IMR-90 (cell line): ENCODE results near the gene SLC18A3. TPM values are rescaled to one million over a fixed set of nuclear protein-coding genes. Genes with fewer than 3 reads are reported as not detected.

Source experiments
- ATAC-seq: fragments of 200-7000 bp; cut with Tn5 transposase; 2 replicates; pipeline ENCODE4 v1.9.1; 2020; ENCODE audit warnings: low read depth, mild to moderate bottlenecking, moderate library complexity
- BruUV-seq: library from RNA; stranded (reverse); fragments of 400-500 nt; replicated peaks from 2 replicates; lab custom pipeline; 2021; lab: Mats Ljungman, UMichigan
- CTCF ChIA-PET: fragments of 300-600 bp; formaldehyde crosslinking; extraction: SDS; loops from one replicate; lab custom pipeline; 2021; ENCODE audit warnings: antibody characterized with exemption; lab: Yijun Ruan, JAX
- POLR2A ChIA-PET: fragments of 300-600 bp; sonication (Branson Sonifier 250); formaldehyde crosslinking; loops from one replicate; lab custom pipeline; 2022; ENCODE audit warnings: antibody characterized with exemption; ENCODE audit not compliant: unreplicated experiment; lab: Charles Lee
- DNase-seq: peaks from one replicate; pipeline ENCODE4 v3.0.0; 2013
- H2AFZ ChIP-seq: replicated peaks from 2 replicates; pipeline ENCODE3; 2013; ENCODE audit warnings: low read length, mild to moderate bottlenecking; ENCODE audit not compliant: poor library complexity
- H2AK5ac ChIP-seq: 2 replicates; pipeline ENCODE4 v1.6.1; 2013; ENCODE audit warnings: low read depth, low read length, inconsistent platforms
- H2AK9ac ChIP-seq: replicated peaks from 2 replicates; pipeline ENCODE3; 2013; ENCODE audit warnings: mild to moderate bottlenecking, low read depth, low read length, moderate library complexity; ENCODE audit not compliant: poor library complexity
- H2BK120ac ChIP-seq: 2 replicates; pipeline ENCODE4 v1.6.1; 2013; ENCODE audit warnings: low read depth, low read length, inconsistent platforms
- H2BK15ac ChIP-seq: 3 replicates; pipeline ENCODE4 v1.6.1; 2013; ENCODE audit warnings: low read depth, low read length, inconsistent platforms
- H2BK20ac ChIP-seq: 2 replicates; pipeline ENCODE4 v1.6.1; 2013; ENCODE audit warnings: low read depth, mild to moderate bottlenecking, inconsistent platforms, low read length, moderate library complexity
- H2BK5ac ChIP-seq: 2 replicates; pipeline ENCODE4 v1.6.1; 2013; ENCODE audit warnings: mild to moderate bottlenecking, low read depth, low read length, inconsistent platforms; ENCODE audit not compliant: poor library complexity, severe bottlenecking
- H3K14ac ChIP-seq: replicated peaks from 2 replicates; pipeline ENCODE4 v1.6.1; 2013; ENCODE audit warnings: low read depth, low read length, inconsistent platforms
- H3K18ac ChIP-seq: 2 replicates; pipeline ENCODE4 v1.6.1; 2013; ENCODE audit warnings: low read depth, low read length, control low read depth
- H3K23ac ChIP-seq: 2 replicates; pipeline ENCODE4 v1.6.1; 2013; ENCODE audit warnings: low read depth, low read length, inconsistent platforms
- H3K27ac ChIP-seq: 2 replicates; pipeline ENCODE4 v1.5.1; 2013; ENCODE audit warnings: mild to moderate bottlenecking, control low read depth, low read length; ENCODE audit not compliant: insufficient read depth
- H3K27me3 ChIP-seq: 2 replicates; pipeline ENCODE4 v1.6.1; 2013; ENCODE audit warnings: low read length; ENCODE audit not compliant: control insufficient read depth, insufficient read depth
- H3K36me3 ChIP-seq: 2 replicates; pipeline ENCODE4 v1.6.1; 2013; ENCODE audit warnings: low read length, mixed read lengths; ENCODE audit not compliant: control insufficient read depth, insufficient read depth
- H3K4ac ChIP-seq: 2 replicates; pipeline ENCODE4 v1.6.1; 2013; ENCODE audit warnings: low read depth, low read length, inconsistent platforms
- H3K4me1 ChIP-seq: 2 replicates; pipeline ENCODE4 v1.6.1; 2013; ENCODE audit warnings: low read length, mixed read lengths; ENCODE audit not compliant: control insufficient read depth, insufficient read depth
- H3K4me2 ChIP-seq: 2 replicates; pipeline ENCODE4 v1.6.1; 2013; ENCODE audit warnings: low read depth, mild to moderate bottlenecking, control low read depth, low read length, moderate library complexity
- H3K4me3 ChIP-seq: 2 replicates; pipeline ENCODE4 v1.5.1; 2013; ENCODE audit warnings: low read depth, mild to moderate bottlenecking, control low read depth, low read length, moderate library complexity; ENCODE audit not compliant: insufficient read depth
- H3K56ac ChIP-seq: 2 replicates; pipeline ENCODE4 v1.6.1; 2013; ENCODE audit warnings: low read length, inconsistent platforms; ENCODE audit not compliant: insufficient read depth; ENCODE audit errors: extremely low read depth
- H3K79me1 ChIP-seq, 2 experiments: 2 replicates each; pipeline ENCODE4 v1.6.1; 2013; ENCODE audit warnings: low read length in 2 of 2, inconsistent platforms in 1 of 2, low read depth in 1 of 2
- H3K9ac ChIP-seq: 2 replicates; pipeline ENCODE4 v1.6.1; 2013; ENCODE audit warnings: low read depth, low read length, control low read depth
- H3K9me1 ChIP-seq: 2 replicates; pipeline ENCODE4 v1.6.1; 2013; ENCODE audit warnings: low read length, inconsistent platforms; ENCODE audit not compliant: insufficient read depth
- H3K9me3 ChIP-seq: 2 replicates; pipeline ENCODE4 v1.6.1; 2013; ENCODE audit warnings: low read length; ENCODE audit not compliant: control insufficient read depth, insufficient read depth
- H4K20me1 ChIP-seq: 2 replicates; pipeline ENCODE4 v1.6.1; 2013; ENCODE audit warnings: low read length, inconsistent platforms; ENCODE audit not compliant: insufficient read depth
- H4K5ac ChIP-seq: 2 replicates; pipeline ENCODE4 v1.6.1; 2013; ENCODE audit warnings: mild to moderate bottlenecking, low read depth, low read length, control low read depth
- H4K8ac ChIP-seq, 2 experiments: 2 replicates each; pipeline ENCODE4 v1.6.1; 2013; ENCODE audit warnings: low read depth in 2 of 2, low read length in 2 of 2, control low read depth in 1 of 2, inconsistent platforms in 1 of 2
- H4K91ac ChIP-seq: 2 replicates; pipeline ENCODE4 v1.6.1; 2013; ENCODE audit warnings: low read depth, low read length, inconsistent platforms; ENCODE audit not compliant: insufficient read depth
- BHLHE40 ChIP-seq: fragments of 150-350 bp; IDR thresholded peaks from 2 replicates; pipeline ENCODE4 v1.6.1; 2016; ENCODE audit warnings: mild to moderate bottlenecking, low read depth, low read length
- CEBPB ChIP-seq: IDR thresholded peaks from 2 replicates; pipeline ENCODE4 v1.6.1; 2012; ENCODE audit warnings: low read depth, low read length, improper control_type of control experiment
- CHD1 ChIP-seq: IDR thresholded peaks from 2 replicates; pipeline ENCODE4 v1.6.1; 2012; ENCODE audit warnings: low read depth, low read length, improper control_type of control experiment
- CTCF ChIP-seq: conservative IDR thresholded peaks from 2 replicates; pipeline ENCODE4 v1.5.1; 2012; ENCODE audit warnings: mild to moderate bottlenecking, low read depth, low read length, improper control_type of control experiment
- ELK1 ChIP-seq: fragments of 150-350 bp; IDR thresholded peaks from 2 replicates; pipeline ENCODE4 v1.6.1; 2016; ENCODE audit warnings: low read depth, mild to moderate bottlenecking, low read length, moderate library complexity, borderline replicate concordance
- FOS ChIP-seq: fragments of 150-350 bp; IDR thresholded peaks from 2 replicates; pipeline ENCODE4 v1.6.1; 2016; ENCODE audit warnings: low read depth, low read length
- MAFK ChIP-seq: IDR thresholded peaks from 2 replicates; pipeline ENCODE4 v1.6.1; 2012; ENCODE audit warnings: low read depth, low read length, improper control_type of control experiment
- MAZ ChIP-seq: IDR thresholded peaks from 2 replicates; pipeline ENCODE4 v1.6.1; 2012; ENCODE audit warnings: low read depth, mild to moderate bottlenecking, low read length, improper control_type of control experiment, moderate library complexity, borderline replicate concordance
- MXI1 ChIP-seq: IDR thresholded peaks from 2 replicates; pipeline ENCODE4 v1.6.1; 2012; ENCODE audit warnings: low read depth, mild to moderate bottlenecking, low read length, moderate library complexity, borderline replicate concordance
- NFE2L2 ChIP-seq: fragments of 150-350 bp; IDR thresholded peaks from 2 replicates; pipeline ENCODE4 v1.6.1; 2016; ENCODE audit warnings: low read depth, mild to moderate bottlenecking, low read length
- POLR2A ChIP-seq: IDR thresholded peaks from 2 replicates; pipeline ENCODE4 v1.6.1; 2012; ENCODE audit warnings: mild to moderate bottlenecking, low read depth, low read length
- RAD21 ChIP-seq: IDR thresholded peaks from 2 replicates; pipeline ENCODE4 v1.6.1; 2012; ENCODE audit warnings: low read length, improper control_type of control experiment
- RCOR1 ChIP-seq: IDR thresholded peaks from 2 replicates; pipeline ENCODE4 v1.6.1; 2012; ENCODE audit warnings: mild to moderate bottlenecking, low read length, improper control_type of control experiment; ENCODE audit not compliant: insufficient replicate concordance
- RFX5 ChIP-seq: IDR thresholded peaks from 2 replicates; pipeline ENCODE4 v1.8.0; 2012; ENCODE audit warnings: low read depth, mild to moderate bottlenecking, low read length, moderate library complexity
- SMC3 ChIP-seq: fragments of 150-350 bp; IDR thresholded peaks from 2 replicates; pipeline ENCODE4 v1.6.1; 2016; ENCODE audit warnings: low read depth, mild to moderate bottlenecking, antibody characterized with exemption, low read length, moderate library complexity
- WGBS, 2 experiments: methylation state at CpG; one replicate each; pipeline versions ENCODE4 v1.1.5 to v1.1.7; 2013; ENCODE audit warnings: missing lambda C conversion rate in 2 of 2; ENCODE audit not compliant: insufficient read length in 1 of 2; ENCODE audit errors: extremely low coverage in 2 of 2; 5-methylcytosine and 5-hydroxymethylcytosine counted together
- dilution Hi-C: fragments of 300-500 bp; cut with HindIII; formaldehyde crosslinking; loops from one replicate; pipeline ENCODE4 v1.14.3; 2018; ENCODE audit warnings: low sequenced_read_pairs; ENCODE audit not compliant: unreplicated experiment
- in situ Hi-C: fragments of 300-500 bp; cut with MboI; formaldehyde crosslinking; loops from 3 replicates; pipeline ENCODE4 v1.14.3; 2019; ENCODE audit warnings: low sequenced_read_pairs, inconsistent platforms, mixed read lengths
- intact Hi-C: fragments of 100-400 bp; cut with micrococcal nuclease; formaldehyde crosslinking; loops from 2 replicates; pipeline ENCODE4 v1.10.0; 2022
- polyA plus RNA-seq, 3 experiments: library from polyadenylated mRNA; depleted of rRNA; stranded (reverse); fragments of >200 nt; gene quantifications; 2 replicates each; pipeline ENCODE4 v1.2.3, GENCODE V29; 2012; ENCODE audit warnings: low replicate concordance in 1 of 3
- total RNA-seq: library from RNA; depleted of rRNA; stranded (reverse); fragments of >200 nt; gene quantifications from 2 replicates; pipeline ENCODE4 v1.2.3, GENCODE V29; 2012
- TF ChIP-seq, protein P1 (sequence below): fragments of 150-350 bp; IDR thresholded peaks from 2 replicates; pipeline ENCODE4 v1.6.1; 2017; ENCODE audit warnings: mild to moderate bottlenecking, antibody characterized with exemption, low read length, low read depth

Gene SLC18A3
- total and polyA plus RNA-seq, 2 of the 4 experiments (the other 2 are of a cell fraction) = not detected

- H3K4me2 ChIP-seq = no peak overlapping the region
- no peak overlapping the region for H3K4ac ChIP-seq
- no peak for DNase-seq
- H3K56ac ChIP-seq = no peak overlapping the region
- no peaks in the 10 kb centered on the region for H3K9me3 ChIP-seq
- H3K9ac ChIP-seq = no peak overlapping the region
- H2BK20ac ChIP-seq = no peak overlapping the region
- no peak overlapping the region for H3K4me3 ChIP-seq
- intact Hi-C loops (no loop called here), dilution Hi-C loops (no loop called here), in situ Hi-C loops (no loop called here)
- H3K79me1 ChIP-seq = no peaks in the 10 kb centered on the region
- ATAC-seq = no peak
- no peaks in the 10 kb centered on the region for H3K9me1 ChIP-seq
- no TSS peak for BruUV-seq
- H3K14ac ChIP-seq = no peak overlapping the region
- ChIA-PET CTCF (no interaction called here), POLR2A (no interaction called here)
- TF ChIP-seq FOS (no peak), RFX5 (no peak), ELK1 (no peak), RAD21 (no peak), POLR2A (no peak), MAZ (no peak), MXI1 (no peak), CHD1 (no peak), NFE2L2 (no peak), RCOR1 (no peak), SMC3 (no peak), BHLHE40 (no peak), MAFK (no peak), CEBPB (no peak), CTCF (no peak)
- TF ChIP-seq, protein P1, sequence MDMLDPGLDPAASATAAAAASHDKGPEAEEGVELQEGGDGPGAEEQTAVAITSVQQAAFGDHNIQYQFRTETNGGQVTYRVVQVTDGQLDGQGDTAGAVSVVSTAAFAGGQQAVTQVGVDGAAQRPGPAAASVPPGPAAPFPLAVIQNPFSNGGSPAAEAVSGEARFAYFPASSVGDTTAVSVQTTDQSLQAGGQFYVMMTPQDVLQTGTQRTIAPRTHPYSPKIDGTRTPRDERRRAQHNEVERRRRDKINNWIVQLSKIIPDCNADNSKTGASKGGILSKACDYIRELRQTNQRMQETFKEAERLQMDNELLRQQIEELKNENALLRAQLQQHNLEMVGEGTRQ = no peak
- H4K91ac ChIP-seq = no peak overlapping the region
- H4K8ac ChIP-seq = no peak overlapping the region
- H3K27ac ChIP-seq = no peak overlapping the region
- H2BK15ac ChIP-seq = no peak overlapping the region
- no peak overlapping the region for H2AK9ac ChIP-seq
- H3K23ac ChIP-seq = no peak overlapping the region
- no peak overlapping the region for H2AK5ac ChIP-seq
- no peak overlapping the region for H2BK120ac ChIP-seq
- H4K20me1 ChIP-seq = no peaks in the 10 kb centered on the region
- peaks cover 3% of the 10 kb centered on the region; the same call in 1 of the 2 replicates for H3K27me3 ChIP-seq
- no peak overlapping the region for H3K18ac ChIP-seq
- no peaks in the 10 kb centered on the region for H3K4me1 ChIP-seq
- H2BK5ac ChIP-seq = no peak overlapping the region
- 60% methylated on average over 2 of the region's 9 CpGs; no CpG with 5 or more reads in 1 of the 2 experiments for WGBS, 2 experiments
- no peak overlapping the region for H2AFZ ChIP-seq
- no peaks in the 10 kb centered on the region for H3K36me3 ChIP-seq
- no peak overlapping the region for H4K5ac ChIP-seq
Measured at GRCh38 chr10:49656845-49657493, 46.9 kb downstream of the SLC18A3 start.
